ENCODE measurements around the gene COBL.

- TF ChIP-seq CTCF (IDR thresholded peaks at IDR 0.05) (no peak), POLR2A (IDR thresholded peaks at IDR 0.05) (no peak), POLR2AphosphoS5 (IDR thresholded peaks at IDR 0.05) (no peak)
Measured at GRCh38 chr7:51236470-51237132, 80.0 kb downstream of the COBL start.
